Ectodermal cell (in vitro differentiated cells): ENCODE data around the gene ITGB6.

Experiments used
- H3K27ac ChIP-seq: 2 replicates; pipeline ENCODE4 v1.7.0; 2013; ENCODE audit warnings: mild to moderate bottlenecking, low read depth, low read length; ENCODE audit not compliant: insufficient read depth, poor library complexity, severe bottlenecking
- H3K27me3 ChIP-seq: 2 replicates; pipeline ENCODE4 v1.7.0; 2013; ENCODE audit warnings: mild to moderate bottlenecking, low read length; ENCODE audit not compliant: insufficient read depth, control insufficient read depth, poor library complexity, severe bottlenecking
- H3K36me3 ChIP-seq: one replicate; pipeline ENCODE4 v1.7.0; 2013; ENCODE audit warnings: low read length; ENCODE audit not compliant: control insufficient read depth, insufficient read depth
- H3K4me1 ChIP-seq: one replicate; pipeline ENCODE4 v1.7.0; 2013; ENCODE audit warnings: low read length; ENCODE audit not compliant: control insufficient read depth, insufficient read depth
- H3K4me3 ChIP-seq: 2 replicates; pipeline ENCODE4 v1.7.0; 2013; ENCODE audit warnings: low read depth, low read length, control low read depth; ENCODE audit not compliant: insufficient read depth
- H3K9me3 ChIP-seq: 2 replicates; pipeline ENCODE4 v1.7.0; 2013; ENCODE audit warnings: mild to moderate bottlenecking, low read length, moderate library complexity; ENCODE audit not compliant: control insufficient read depth
- WGBS, 2 experiments: methylation state at CpG; one replicate each; pipeline ENCODE4 v1.1.7; 2013; ENCODE audit warnings: missing lambda C conversion rate in 2 of 2; 5-methylcytosine and 5-hydroxymethylcytosine counted together

Gene ITGB6

DNA sequence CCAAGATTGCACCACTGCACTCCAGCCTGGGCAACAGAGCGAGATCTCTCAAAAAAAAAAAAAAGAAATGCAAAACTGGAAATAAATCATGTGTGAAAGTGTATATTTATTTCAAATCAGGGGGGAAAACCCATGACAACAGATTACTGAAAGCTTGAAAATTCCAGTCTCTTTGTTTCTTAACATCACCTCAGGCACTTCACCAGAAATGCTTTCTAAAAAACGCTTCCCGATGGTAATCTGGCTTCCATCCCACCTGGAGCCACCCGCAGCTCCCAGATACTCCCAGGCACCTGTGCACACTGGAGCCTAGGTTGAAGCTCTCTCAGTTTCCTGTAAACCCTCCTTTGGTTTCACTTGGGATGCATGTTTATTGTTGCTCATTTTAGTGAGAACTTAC, 7.2 kb upstream of the ITGB6 start:
- Histone ChIP-seq H3K4me1 (peaks cover 16% of the 10 kb centered on the region), H3K9me3 (no peaks in the 10 kb centered on the region), H3K36me3 (no peaks in the 10 kb centered on the region), H3K27ac (no peak overlapping the region), H3K4me3 (no peak overlapping the region), H3K27me3 (no peaks in the 10 kb centered on the region)
- WGBS, 2 experiments: 91 to 92% methylated on average over 4 of the region's 4 CpGs

DNA sequence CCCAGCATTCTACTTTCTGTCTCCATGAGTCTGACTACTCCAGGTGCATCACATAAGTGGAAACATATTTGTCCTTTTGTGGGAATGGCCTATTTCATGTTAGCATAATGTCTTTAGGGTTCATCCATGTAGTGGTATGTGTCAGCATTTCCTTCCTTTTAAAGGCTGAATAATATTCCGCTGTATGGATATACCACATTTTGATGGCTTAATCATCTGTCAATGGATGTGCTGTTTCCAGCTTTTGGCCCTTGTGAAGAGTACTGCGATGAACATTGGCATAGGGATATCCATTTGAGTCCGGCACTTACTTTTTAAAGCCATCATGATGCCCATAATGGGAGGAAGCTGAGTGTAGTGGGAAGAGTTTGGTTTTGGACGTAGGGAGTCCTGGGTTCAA, 6.4 kb upstream of the ITGB6 start:
- 95 to 97% methylated on average over 4 of the region's 4 CpGs for WGBS, 2 experiments
- H3K9me3 ChIP-seq: no peaks in the 10 kb centered on the region
- H3K27ac ChIP-seq: no peak overlapping the region
- peaks cover 16% of the 10 kb centered on the region for H3K4me1 ChIP-seq
- no peaks in the 10 kb centered on the region for H3K27me3 ChIP-seq
- H3K36me3 ChIP-seq: no peaks in the 10 kb centered on the region
- no peak overlapping the region for H3K4me3 ChIP-seq

DNA sequence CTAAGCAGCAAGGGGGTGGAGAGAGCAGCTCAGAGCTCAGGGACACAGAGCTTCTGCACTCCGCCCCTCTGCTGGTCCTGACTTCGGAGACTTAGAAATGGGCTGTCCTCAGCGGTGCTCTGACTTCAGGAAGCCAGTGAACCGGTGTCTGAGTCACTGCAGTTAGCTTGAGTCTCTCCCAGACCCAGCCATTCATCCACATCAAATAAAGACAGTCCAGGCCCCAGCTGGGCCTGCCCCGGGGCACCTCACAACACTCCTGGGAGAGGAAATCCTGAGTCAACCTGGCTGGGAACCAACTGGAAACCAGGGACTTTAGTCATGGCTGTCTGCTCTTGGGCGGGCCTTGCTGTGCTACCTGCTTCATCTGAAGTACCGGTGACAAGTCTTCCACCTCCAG, 5.4 kb upstream of the ITGB6 start:
- peaks cover 16% of the 10 kb centered on the region for H3K4me1 ChIP-seq
- H3K27me3 ChIP-seq: no peaks in the 10 kb centered on the region
- H3K27ac ChIP-seq: no peak overlapping the region
- no peak overlapping the region for H3K4me3 ChIP-seq
- whole genome bisulfite sequencing, 2 experiments: 86 to 87% methylated on average over 7 of the region's 7 CpGs
- H3K36me3 ChIP-seq: no peaks in the 10 kb centered on the region
- H3K9me3 ChIP-seq: no peaks in the 10 kb centered on the region

DNA sequence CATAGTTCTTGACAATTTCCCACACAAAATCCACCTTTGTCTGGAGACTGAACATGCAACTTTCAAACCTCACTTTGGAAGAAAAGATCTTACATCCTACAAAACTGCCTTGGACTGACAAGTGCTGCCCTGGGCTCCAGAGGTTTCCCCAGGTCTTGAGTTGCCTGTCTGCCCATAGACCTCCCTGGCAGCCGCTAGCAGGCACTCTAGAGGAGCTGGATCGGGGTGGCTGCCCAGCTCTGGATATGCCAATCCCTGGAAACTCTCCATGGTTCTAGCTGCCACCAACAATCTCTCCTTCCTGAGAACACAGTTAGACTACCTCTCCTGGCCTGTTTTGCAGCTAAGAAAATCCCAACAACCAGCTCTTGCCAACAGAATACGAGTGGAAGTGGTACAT, 3.4 kb upstream of the ITGB6 start:
- Histone ChIP-seq H3K36me3 (no peaks in the 10 kb centered on the region), H3K27ac (no peak overlapping the region), H3K9me3 (no peaks in the 10 kb centered on the region), H3K27me3 (no peaks in the 10 kb centered on the region), H3K4me1 (peaks cover 16% of the 10 kb centered on the region), H3K4me3 (no peak overlapping the region)
- whole genome bisulfite sequencing, 2 experiments: 61 to 65% methylated on average over 3 of the region's 3 CpGs

DNA sequence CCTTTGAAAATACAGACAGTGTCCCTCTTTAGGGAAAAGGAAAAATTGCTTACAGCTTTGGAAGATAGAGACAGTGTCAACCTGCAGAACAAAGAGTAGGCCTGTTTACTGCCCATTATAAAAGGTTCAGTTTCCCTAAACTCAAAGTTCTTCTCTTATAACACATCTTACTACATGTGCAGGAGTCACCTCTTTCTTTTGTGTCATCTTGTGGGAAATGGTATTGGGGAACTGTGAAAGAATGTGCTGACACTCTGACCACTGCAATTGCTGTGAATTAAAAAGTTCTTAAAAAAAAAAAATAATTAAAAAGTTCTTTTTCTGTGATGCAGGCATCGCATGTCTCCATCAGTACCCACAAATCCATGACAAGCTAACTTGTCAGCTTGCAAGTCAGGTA, 2.9 kb upstream of the ITGB6 start:
- Histone ChIP-seq H3K27me3 (no peaks in the 10 kb centered on the region), H3K9me3 (no peaks in the 10 kb centered on the region), H3K36me3 (no peaks in the 10 kb centered on the region), H3K4me1 (peaks cover 12% of the 10 kb centered on the region), H3K4me3 (no peak overlapping the region), H3K27ac (no peak overlapping the region)
- 88 to 94% methylated on average over 1 of the region's 1 CpG for whole genome bisulfite sequencing, 2 experiments

DNA sequence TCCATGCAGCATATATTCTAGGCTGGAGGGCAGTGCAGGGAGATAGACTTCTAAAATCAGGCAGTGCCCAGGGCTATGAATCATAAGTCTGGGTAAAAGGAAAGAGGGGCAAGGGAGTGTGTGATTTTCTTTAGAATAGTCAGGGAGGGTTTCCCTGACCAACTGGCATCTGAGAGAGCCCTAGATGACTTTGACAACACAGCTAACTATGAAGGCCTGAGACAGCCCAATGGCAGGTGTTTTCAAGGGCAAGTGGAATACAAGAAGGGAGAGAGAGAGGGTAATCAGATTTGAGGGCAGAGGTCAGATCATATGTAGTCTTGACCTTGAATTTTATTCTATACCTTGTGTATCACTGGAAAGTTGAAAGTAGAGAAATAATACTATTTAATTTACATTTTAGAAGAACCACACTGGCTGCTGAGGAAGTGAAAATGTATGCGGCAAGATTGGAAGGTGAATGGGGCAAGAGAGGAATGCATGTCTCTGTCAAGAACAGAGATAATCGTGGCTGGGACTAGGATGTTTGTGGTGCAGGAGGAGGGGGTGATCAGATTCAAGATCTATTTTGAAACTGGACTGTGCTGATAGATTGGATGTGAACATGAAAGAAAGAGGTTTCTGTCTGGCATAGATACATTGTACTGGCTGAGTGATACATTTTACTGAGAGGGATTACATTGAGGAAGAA, 1.9 kb upstream of the ITGB6 start:
- Histone ChIP-seq H3K36me3 (no peaks in the 10 kb centered on the region), H3K9me3 (no peaks in the 10 kb centered on the region), H3K27me3 (no peaks in the 10 kb centered on the region), H3K27ac (no peak overlapping the region), H3K4me3 (no peak overlapping the region), H3K4me1 (peaks cover 9% of the 10 kb centered on the region)
- 91 to 93% methylated on average over 2 of the region's 2 CpGs for WGBS, 2 experiments

DNA sequence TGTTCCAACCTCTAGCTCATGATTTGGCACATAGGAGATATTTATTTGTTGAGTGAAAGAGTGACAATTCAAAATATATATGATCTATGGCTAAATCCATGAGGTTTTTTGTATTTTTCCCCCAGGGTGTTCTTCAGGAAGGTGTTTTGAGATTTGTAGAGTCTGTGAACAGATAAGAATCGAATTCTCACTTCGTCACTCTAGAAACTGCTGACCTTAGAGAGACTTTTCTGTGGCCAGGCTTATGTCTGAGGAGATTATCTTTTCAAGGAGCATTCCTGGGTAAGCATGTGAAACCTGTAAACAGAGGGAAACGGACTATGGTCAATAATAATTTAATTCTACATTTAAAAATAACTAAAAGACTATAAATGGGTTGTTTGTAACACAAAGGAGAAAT, 849 bp upstream of the ITGB6 start:
- Histone ChIP-seq H3K9me3 (no peaks in the 10 kb centered on the region), H3K4me3 (no peak overlapping the region), H3K4me1 (peaks cover 9% of the 10 kb centered on the region), H3K27ac (no peak overlapping the region), H3K36me3 (no peaks in the 10 kb centered on the region), H3K27me3 (no peaks in the 10 kb centered on the region)
- 96 to 98% methylated on average over 2 of the region's 3 CpGs for WGBS, 2 experiments

DNA sequence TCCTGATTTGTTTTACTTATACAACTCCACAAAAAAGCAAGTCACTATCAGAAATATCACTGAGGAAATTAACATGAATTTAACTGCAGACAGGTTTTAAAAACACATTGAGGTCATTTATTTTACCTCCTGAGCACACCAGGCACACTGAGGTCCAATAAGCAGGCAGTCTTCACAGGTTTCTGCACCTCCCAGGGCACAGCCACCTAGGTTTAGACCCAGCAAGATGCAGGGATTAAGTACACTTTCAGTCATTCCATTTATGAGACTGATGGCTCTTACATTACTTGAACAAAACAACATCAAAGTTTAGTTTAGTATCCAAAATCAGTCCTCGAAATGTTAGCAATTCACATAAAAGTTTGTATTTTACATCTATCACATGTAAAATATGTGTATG, 1.0 kb downstream of the ITGB6 start:
- no peaks in the 10 kb centered on the region for H3K27me3 ChIP-seq
- no peaks in the 10 kb centered on the region for H3K4me1 ChIP-seq
- H3K9me3 ChIP-seq: no peaks in the 10 kb centered on the region
- H3K36me3 ChIP-seq: no peaks in the 10 kb centered on the region
- no CpG with 5 or more reads among the region's 1 CpG for WGBS, 2 experiments
- H3K4me3 ChIP-seq: no peak overlapping the region
- no peak overlapping the region for H3K27ac ChIP-seq

DNA sequence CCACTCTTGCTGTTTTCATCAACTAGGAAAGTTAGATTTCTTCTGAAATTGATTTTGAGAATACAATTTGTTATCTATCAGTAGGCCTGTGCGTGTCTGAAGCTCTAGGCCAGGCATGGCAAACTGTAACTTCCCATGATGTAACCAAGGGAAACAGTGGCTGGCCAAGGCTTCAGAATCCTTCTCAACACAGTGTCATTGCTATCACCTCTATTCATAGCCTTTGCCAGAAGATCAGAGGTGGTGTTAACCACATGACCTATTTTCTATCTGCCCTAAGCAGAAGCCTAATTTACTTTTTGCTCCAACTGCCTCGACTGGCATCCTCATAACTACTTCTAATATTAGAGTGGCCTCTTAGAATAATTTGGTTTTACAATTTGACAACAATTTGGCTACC, 2.5 kb downstream of the ITGB6 start:
- no peaks in the 10 kb centered on the region for H3K36me3 ChIP-seq
- no peak overlapping the region for H3K4me3 ChIP-seq
- no peaks in the 10 kb centered on the region for H3K9me3 ChIP-seq
- WGBS, 2 experiments: 98 to 100% methylated on average over 2 of the region's 2 CpGs
- H3K27ac ChIP-seq: no peak overlapping the region
- no peaks in the 10 kb centered on the region for H3K27me3 ChIP-seq
- H3K4me1 ChIP-seq: no peaks in the 10 kb centered on the region

DNA sequence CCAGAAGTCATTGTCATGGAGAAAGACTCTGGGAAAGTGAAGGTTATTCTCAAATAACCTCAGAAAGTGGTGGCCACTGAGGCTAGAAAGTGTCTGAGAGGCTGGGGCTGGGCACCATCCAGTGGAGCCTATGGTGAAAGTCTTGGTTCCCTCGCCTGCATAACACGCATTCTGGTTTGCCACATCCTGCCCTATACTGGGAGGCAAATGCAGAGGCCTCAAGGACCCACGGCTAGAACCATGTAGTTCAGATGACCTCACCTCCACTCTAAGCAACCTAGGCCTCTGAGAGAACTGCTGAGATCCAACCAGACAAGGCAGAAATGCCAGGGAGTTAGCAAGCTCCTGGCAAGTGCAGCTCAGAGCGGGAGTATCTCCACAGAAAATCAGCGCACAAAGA, 5.1 kb downstream of the ITGB6 start:
- 89 to 97% methylated on average over 5 of the region's 5 CpGs for WGBS, 2 experiments
- Histone ChIP-seq H3K9me3 (no peaks in the 10 kb centered on the region), H3K4me3 (no peak overlapping the region), H3K36me3 (no peaks in the 10 kb centered on the region), H3K27ac (no peak overlapping the region), H3K27me3 (no peaks in the 10 kb centered on the region), H3K4me1 (no peaks in the 10 kb centered on the region)

DNA sequence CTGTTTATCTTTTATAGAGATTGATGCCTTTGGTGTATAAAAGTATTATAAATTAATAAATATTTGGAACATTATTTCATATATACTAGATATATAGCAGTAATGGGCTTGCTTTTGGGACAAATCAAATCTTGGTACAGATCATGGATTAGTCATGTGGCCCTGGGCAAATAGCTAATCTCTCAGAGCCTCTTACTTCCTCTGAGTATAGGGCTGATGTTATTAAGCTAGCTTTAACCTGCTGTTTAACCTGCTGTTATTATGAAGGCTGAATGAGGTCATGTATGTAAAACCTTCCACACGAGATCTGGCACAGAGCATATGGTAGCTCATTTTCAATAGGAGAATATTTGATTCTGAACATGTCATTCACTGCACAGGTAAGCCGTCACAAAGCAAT, 5.7 kb downstream of the ITGB6 start:
- Histone ChIP-seq H3K4me1 (no peaks in the 10 kb centered on the region), H3K27me3 (no peaks in the 10 kb centered on the region), H3K9me3 (no peaks in the 10 kb centered on the region), H3K27ac (no peak overlapping the region), H3K36me3 (no peaks in the 10 kb centered on the region), H3K4me3 (no peak overlapping the region)
- 94 to 98% methylated on average over 1 to 2 of the region's 2 CpGs for WGBS, 2 experiments
